Activated naive CD4-positive, alpha-beta T cell treated with Interleukin-2 at 50 U/mL for 16 hours (primary cell): ENCODE results near the gene RAB4A.
"Not testable (repeated sequence)": the region's sequence is repeated elsewhere in the genome, so short reads cannot be mapped to it uniquely, and the experiment has no call there.

Experiments
- DNase-seq: peaks from one replicate; pipeline ENCODE4 v3.0.0-alpha.2; 2020

The RAB4A gene

GRCh38 chr1:229272164-229273158, 1.6 kb downstream of the RAB4A start:
- DNase-seq, result no peak

- no peak for DNase-seq
Observed at GRCh38 chr1:229273507-229274232, 2.8 kb downstream of the RAB4A start.

- no peak for DNase-seq
Observed at GRCh38 chr1:229275005-229275404, 4.1 kb downstream of the RAB4A start.

GRCh38 chr1:229278120-229278741, 7.3 kb downstream of the RAB4A start:
- no peak for DNase-seq

DNA sequence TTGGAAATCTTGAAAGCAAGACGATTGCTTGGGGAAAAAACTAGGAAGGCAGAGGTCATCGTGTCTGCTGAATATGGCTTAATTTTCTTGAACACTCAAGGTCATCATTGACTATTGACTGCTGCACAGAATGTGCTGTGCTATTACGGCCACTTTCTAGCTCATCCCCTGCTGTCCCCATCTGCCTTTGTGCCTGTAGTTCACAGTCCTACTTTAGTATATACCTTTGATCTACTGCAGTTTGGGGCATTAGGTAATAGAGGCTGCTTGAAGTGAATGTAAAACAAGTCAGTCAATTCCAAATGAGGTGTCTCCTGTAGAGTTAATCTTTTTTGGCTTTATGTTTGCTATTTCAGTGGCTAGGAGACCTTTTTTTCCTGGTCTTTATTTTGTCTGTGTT, 8.3 kb downstream of the RAB4A start:
- DNase-seq, result no peak

- DNase-seq, result no peak
Observed at GRCh38 chr1:229280037-229280828, 9.3 kb downstream of the RAB4A start.

DNA sequence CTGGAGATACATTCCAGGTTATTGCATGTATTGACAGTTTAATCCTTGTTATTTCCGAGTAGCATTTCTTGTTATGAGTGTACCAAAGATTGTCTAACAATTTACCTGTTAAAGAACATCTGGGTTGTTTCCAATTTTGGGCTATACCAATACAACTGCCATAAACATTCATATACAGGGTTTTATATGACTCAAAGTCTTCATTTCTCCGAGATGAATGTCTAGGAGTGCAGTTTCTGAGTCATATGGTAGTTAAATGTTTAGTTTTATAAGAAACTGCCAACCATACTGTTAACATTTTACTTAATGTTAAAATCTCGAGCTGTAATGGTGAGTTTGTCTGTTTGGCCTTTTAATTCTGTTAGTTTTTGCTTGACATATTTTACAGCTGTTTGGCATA, 10.0 kb downstream of the RAB4A start:
- DNase-seq, result no peak

GRCh38 chr1:229281339-229281926, 10.5 kb downstream of the RAB4A start:
- DNase-seq, result no peak

DNA sequence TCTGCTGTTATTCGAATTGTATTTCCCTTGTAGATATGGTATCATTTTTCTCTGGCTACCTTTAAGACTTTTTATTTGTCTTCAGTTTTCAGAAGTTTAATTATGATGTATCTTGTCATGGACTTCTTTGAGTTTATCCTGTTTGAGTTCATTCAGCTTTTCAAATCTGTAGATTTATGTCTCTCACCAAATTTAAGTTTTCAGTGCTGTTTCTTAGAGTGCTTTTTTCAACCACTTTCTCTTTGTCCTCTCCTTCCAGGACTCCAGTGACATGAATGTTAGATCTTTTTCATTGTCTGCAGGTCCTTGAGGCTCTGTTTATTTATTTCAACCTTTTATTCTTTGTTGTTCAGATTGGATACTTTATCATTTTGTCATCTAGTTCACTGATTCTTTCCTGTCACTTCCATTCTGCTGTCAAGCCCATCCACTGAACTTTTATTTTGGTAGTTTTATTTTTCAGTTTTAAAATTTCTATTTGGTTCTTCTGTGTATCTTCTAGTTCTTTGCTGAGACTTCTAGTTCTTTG, 11.4 kb downstream of the RAB4A start:
- DNase-seq, result no peak

DNA sequence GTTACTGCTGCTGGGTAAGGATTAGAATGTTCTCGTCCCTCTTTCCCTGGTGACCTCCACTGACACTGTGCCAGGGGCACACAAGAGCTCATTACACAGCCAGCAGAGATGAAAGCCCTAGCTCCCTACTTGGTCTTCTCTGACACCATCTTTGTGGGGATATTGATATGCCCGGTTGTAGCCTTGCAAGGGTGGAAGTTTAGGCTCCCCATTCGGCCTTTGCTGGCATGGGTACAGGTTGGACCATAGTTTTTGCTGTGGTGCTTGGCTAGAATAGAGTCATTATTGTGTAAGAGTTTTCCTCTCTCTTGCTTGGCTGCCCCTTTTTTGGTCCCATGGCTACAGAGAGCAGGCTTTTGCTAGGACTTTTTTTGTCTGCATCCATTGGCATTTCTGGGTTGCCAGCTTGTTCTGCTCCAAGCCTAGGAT, 12.3 kb downstream of the RAB4A start:
- no peak for DNase-seq

DNA sequence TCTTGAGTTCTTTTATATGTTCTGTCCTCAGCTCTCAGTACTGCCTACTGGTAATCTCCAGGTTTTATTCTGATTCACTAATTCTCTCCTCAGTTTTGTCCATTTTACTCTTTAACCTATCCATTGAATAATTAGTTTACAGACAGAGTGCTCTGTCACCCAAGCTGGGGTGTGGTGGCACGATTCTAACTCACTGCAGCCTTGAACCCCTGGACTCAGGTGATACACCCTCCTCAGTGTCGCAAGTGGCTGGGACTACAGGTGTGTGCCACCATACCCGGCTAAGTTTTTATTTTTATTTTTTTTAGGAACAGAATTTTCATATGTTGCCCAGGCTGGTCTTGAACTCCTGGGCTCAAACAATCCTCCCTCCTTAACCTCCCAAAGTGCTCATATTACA, 14.0 kb downstream of the RAB4A start:
- no peak for DNase-seq

- no peak for DNase-seq
Observed at GRCh38 chr1:229285440-229285839, 14.5 kb downstream of the RAB4A start.

DNA sequence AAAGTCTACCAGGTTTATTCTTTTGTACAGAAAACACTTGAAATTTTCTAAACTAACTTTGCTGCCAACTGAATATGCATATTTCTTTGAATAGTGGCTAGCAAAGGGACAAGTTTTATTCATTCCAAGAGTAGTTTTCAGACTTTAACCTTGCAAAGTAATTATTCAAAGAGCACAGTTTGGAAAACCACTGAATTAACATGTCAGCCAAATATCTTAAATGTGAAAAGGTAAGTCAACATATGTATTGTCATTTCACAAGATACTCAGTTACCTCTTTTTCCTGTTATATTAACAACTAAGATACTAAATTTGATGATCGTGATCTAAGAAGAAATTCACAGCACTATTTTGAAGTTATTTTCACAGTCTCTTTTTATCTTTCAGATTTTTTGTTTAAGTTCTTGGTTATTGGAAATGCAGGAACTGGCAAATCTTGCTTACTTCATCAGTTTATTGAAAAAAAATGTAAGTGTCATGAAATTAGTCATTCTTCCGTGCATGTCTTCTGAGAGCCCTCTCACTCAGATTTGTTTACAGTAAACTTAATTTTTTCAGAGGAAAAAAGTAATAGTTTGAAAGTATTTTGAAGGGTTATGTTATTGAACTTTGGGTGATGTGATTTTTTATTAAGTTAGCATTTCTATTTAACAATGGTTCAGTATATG, 15.3 kb downstream of the RAB4A start:
- no peak for DNase-seq

GRCh38 chr1:229287267-229287666, 16.4 kb downstream of the RAB4A start:
- DNase-seq, result no peak

DNA sequence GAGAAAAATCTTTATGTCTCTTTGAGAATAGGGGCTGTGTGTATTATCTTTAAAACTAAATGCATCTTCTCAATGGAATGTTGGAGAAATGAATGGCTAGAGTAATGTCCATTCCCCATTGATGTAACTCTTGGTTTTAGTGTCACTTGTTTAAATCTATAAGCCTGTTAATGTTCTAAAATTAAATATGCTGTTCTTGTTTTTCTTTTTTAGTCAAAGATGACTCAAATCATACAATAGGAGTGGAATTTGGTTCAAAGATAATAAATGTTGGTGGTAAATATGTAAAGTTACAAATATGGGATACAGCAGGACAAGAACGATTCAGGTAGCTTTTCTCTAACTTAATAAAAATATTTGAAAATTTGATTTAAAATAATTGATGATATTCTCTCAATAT, 17.6 kb downstream of the RAB4A start:
- DNase-seq, result no peak

GRCh38 chr1:229291686-229292085, 20.8 kb downstream of the RAB4A start:
- not testable (repeated sequence) for DNase-seq

DNA sequence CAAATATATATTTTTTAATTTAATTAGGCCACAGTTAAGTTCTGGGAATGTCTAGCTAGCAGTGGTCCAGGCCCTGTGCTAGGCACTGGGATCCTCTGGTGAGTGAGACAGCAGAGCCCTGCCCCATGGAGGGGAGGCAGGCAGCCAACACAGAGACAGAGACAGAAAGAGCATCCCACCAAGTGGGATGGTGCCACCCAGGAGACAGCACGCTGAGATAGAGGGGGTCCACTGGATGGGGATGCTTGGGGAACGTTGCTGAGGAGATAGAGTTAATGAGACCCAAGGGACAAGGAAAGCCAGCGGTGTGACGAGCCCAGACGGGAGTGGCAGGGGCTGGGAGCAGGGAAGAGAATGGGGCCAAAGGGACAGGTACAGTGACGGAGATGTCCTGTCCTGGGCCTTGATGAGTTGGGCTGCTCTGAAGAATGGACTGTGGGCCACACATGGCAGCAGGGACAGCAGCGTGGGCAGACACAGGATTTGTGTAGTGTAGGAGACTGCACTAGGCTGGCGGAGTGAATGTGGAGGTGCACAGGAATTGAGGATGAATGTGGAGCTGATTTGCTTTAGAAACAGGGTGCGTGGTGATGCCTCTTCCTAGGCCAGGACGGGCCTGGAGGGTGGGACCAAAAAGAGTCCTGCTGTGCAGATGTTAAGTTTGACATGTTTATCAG, 22.8 kb downstream of the RAB4A start:
- DNase-seq, result no peak

DNA sequence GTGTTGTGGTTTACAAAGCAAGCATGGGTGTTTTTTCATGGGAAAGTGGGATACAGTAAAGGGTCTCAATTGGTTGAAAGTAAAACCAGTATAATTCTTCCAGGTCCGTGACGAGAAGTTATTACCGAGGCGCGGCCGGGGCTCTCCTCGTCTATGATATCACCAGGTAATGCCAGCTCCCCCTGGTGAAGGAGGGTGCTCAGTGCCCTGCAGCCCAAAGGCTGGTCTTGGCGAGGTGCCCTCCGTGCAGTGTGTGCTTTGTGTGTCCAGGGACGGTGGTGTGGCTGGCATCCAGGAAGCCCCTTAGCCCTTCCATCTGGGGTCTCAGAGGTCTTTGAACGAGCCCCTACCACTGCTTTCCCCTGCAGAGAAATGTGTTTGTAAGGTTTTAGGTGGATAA, 24.8 kb downstream of the RAB4A start:
- no peak for DNase-seq

DNA sequence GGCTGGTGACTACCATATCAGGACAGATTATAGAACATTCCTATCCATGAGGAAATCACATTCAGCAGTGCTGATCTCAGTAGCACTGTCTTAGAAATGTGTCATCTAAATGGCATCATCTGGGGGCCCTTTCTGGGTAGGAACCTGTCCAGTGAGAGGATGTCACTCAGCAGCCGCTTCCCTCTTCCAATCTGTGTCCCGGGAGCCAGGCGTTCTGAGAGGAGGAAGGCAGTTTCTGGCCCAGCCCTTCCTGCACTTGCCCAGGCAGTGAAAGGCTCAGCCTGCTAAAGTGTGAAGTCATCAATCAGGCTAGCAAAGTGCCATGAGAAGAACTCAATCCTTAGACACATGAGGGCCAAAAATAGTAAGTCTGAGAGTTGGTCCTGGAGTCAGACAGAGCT, 25.6 kb downstream of the RAB4A start:
- DNase-seq, result no peak

DNA sequence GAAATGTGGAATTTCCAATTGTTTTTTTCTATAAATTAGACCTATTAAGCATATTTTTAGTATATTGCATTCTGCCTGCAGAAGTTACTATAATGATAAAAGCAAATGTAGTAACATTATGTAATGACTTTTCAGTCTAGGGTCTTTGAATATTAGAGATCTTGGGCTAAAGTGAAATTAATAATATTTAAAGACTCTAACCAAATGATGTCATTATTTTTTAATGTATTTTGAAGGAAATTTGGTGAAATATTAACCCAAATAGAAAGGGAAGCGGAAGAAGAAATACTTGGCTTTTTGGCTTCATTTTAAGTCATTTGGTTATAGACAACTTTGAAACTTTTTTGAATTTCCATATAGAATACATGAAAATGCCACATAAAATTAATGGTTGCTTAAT, 26.8 kb downstream of the RAB4A start:
- DNase-seq, result no peak

GRCh38 chr1:229298420-229298819, 27.5 kb downstream of the RAB4A start:
- no peak for DNase-seq
